ENCODE data around the gene MALT1. TPM values are rescaled to one million over a fixed set of nuclear protein-coding genes. Genes with fewer than 3 reads are reported as not detected.
A peak's percentile ranks its signal among the peaks of the same experiment; 100 is the strongest.

MALT1 gene
- total and polyA plus RNA-seq, 5 donors: 4.7 to 11.1 (median 9.7) TPM

DNA sequence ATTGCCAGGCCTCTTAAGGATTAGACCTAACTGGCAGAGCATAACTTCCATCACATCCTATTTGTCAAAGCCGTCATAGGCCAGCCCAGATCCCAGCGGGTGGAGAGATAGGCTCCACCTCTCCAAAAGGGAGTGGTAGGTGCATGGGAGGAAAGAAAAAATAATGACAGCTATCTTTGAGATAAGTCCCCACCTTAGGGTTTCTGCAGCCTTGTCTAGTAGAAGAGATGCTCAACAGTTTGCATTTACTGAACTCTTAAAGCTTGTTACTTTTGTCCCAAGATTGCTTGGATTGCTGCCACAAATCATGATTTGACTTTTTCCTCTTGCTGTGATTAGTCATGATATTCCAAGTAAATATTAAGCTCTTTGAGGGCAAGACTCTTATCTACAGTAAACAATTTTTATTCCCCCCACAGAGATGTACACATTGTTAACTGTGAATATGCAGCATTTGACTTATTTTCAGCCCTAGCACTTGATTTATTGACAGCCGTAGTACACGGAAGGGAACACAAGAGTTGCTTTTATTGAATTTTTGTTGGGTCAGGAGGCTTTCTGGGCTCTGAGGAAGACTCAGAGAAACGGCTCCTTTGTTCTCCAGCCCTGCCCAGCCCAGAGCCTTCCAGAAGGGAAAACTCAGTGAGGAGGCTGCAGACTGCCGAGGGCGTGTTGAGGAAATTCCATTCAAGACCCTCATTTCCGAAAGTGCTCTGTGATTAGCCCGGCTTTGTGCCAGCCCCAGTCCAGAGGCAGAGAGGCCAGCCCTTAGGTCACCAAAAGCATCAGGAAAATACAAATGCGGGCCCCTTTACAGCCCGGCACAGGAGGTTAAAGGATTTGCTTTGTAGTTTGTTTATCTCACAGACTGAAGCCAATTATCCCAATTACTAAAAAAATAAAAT lies 118.0 kb downstream of the MALT1 start:
- no peak overlapping the region for H3K4me3 ChIP-seq (ENCODE audit: low read length)
- intact Hi-C loops (cut with DNase I): loop anchor here in 2 of 4 donors (10.0 kb wide), 3 partner anchors 66 to 206 kb away; partner anchors contain the start of gene ZNF532 (in 1 of the 2)
- H3K9me3 ChIP-seq (ENCODE audit: control insufficient read depth, low read length): no peaks in the 10 kb centered on the region
- 44% methylated on average over 11 of the region's 11 CpGs for WGBS
- ATAC-seq: peak; percentile 72 to 90
- peak overlapping the region; percentile 64 for H3K27ac ChIP-seq (ENCODE audit: low read length)
- DNase-seq: peak; percentile 78 to 84 (median 84)
- H3K4me1 ChIP-seq (ENCODE audit: control insufficient read depth, insufficient read depth, low read length): peaks cover 14% of the 10 kb centered on the region
- H3K27me3 ChIP-seq (ENCODE audit: control insufficient read depth, insufficient read depth): no peaks in the 10 kb centered on the region

DNA sequence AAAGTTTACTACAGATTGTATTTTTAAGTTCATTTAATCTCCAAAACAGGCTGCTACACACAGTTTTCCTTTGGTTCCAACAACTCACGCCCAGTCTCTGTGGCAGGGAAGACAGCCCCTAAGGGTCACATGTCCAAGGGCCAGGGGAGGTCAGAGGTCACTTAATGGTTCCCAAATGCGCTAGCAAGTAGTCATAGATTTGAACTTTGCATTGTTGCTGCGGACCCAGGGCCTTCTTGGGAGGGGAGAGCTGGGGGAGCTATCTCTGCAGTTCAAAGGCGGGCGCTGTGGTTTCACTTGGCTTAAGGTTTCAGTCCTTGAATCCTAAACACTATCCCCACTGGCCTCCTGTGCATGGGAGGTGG lies 118.6 kb downstream of the MALT1 start:
- intact Hi-C loops (cut with DNase I): loop anchor here (10.0 kb wide), 4 partner anchors 55 to 205 kb away; partner anchors contain the start of gene ZNF532 (in 1 of the 4)
- Histone ChIP-seq H3K27me3 (ENCODE audit: control insufficient read depth, insufficient read depth) (no peaks in the 10 kb centered on the region), H3K27ac (ENCODE audit: low read length) (peak overlapping the region; percentile 94), H3K4me3 (ENCODE audit: low read length) (no peak overlapping the region), H3K4me1 (ENCODE audit: control insufficient read depth, insufficient read depth, low read length) (peaks cover 13% of the 10 kb centered on the region), H3K9me3 (ENCODE audit: control insufficient read depth, low read length) (no peaks in the 10 kb centered on the region)
- 68% methylated on average over 5 of the region's 5 CpGs for WGBS
- ATAC-seq (peak in 1 of 2 donors; percentile 63), DNase-seq (peak in 1 of 3 donors; percentile 33)

DNA sequence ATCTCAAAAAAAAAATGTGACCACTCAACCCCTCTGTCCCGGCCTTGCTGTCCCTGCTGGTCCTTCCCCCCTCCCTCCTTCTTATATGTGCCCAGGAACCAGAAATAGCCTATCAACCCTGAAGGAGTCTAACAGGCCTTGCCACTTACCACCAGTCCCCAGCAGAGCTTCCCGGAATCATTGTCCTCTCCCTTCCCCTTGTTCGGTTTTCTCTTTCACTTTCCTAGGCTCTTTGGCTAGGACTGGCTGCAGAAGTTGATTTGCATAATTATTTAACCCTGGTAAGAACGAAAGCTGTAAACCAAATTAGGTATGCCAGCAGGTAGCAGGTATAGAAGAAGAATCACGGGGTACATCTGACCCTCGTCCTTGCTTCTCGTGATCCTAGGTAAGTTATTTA lies 120.8 kb downstream of the MALT1 start:
- H3K27ac ChIP-seq (ENCODE audit: low read length): no peak overlapping the region

DNA sequence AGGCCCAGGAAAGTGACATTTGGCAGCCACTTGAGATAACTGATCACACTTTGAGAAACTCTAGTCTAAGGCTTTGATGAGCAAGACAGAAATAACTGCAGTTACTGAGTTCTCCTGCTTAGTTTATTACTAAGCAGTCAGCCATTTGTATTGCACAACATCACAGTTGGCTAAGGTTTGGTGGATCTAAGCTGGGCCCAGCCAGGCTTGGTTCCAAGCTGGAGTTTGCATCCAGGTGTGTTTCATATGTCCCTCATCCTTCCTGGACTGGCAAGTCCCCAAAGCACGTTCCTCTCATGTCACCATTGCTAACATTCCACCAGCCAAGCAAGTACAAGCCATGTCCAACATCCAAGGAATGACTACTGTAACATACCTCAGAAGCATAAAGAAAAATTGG lies 122.1 kb downstream of the MALT1 start:
- Histone ChIP-seq H3K27me3 (ENCODE audit: control insufficient read depth, insufficient read depth) (no peaks in the 10 kb centered on the region), H3K4me1 (ENCODE audit: control insufficient read depth, insufficient read depth, low read length) (peaks cover 11% of the 10 kb centered on the region), H3K27ac (ENCODE audit: low read length) (no peak overlapping the region), H3K9me3 (ENCODE audit: control insufficient read depth, low read length) (no peaks in the 10 kb centered on the region), H3K4me3 (ENCODE audit: low read length) (no peak overlapping the region)
- DNase-seq (no peak), ATAC-seq (no peak)
- intact Hi-C loops (cut with DNase I): loop anchor here in 2 of 4 donors (10.0 kb wide), 1 partner anchor 51 kb away; no protein-coding TSS in a partner anchor
- WGBS: 56% methylated on average over 1 of the region's 1 CpG

More for the DNA sequence above, 120.8 kb downstream of the MALT1 start:
- 91% methylated on average over 7 of the region's 7 CpGs for WGBS
- H3K4me1 ChIP-seq (ENCODE audit: control insufficient read depth, insufficient read depth, low read length): peaks cover 11% of the 10 kb centered on the region
- intact Hi-C loops (cut with DNase I): loop anchor here in 2 of 4 donors (10.0 kb wide), 1 partner anchor 53 kb away; no protein-coding TSS in a partner anchor
- H3K27me3 ChIP-seq (ENCODE audit: control insufficient read depth, insufficient read depth): no peaks in the 10 kb centered on the region
- no peak overlapping the region for H3K4me3 ChIP-seq (ENCODE audit: low read length)
- no peak for DNase-seq
- no peaks in the 10 kb centered on the region for H3K9me3 ChIP-seq (ENCODE audit: control insufficient read depth, low read length)
- no peak for ATAC-seq

DNA sequence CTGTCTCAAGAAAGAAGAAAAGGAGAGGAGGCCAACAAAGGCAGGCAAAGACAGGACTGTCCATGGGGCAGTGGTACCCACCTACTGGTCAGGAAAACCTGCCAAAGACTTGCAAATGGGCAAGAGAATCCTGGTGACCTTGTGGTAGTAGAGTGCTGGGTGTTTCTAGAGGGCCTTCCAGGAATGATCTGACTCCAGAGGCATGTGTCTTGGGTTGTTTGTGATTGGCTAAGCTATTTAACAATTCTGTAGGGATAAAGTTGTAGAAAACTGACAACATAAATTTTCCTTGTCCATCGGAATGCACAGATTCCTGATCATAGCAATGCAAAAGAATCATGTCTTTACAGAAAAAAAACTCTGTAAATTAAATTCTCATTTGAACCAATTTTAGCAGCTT lies 125.0 kb downstream of the MALT1 start:
- ATAC-seq (no peak), DNase-seq (no peak)
- Histone ChIP-seq H3K4me1 (ENCODE audit: control insufficient read depth, insufficient read depth, low read length) (no peaks in the 10 kb centered on the region), H3K27me3 (ENCODE audit: control insufficient read depth, insufficient read depth) (no peaks in the 10 kb centered on the region), H3K4me3 (ENCODE audit: low read length) (no peak overlapping the region), H3K27ac (ENCODE audit: low read length) (no peak overlapping the region), H3K9me3 (ENCODE audit: control insufficient read depth, low read length) (no peaks in the 10 kb centered on the region)
- intact Hi-C loops (cut with DNase I): loop anchor here in 2 of 4 donors (10.0 kb wide), 1 partner anchor 49 kb away; no protein-coding TSS in a partner anchor
- WGBS: 67% methylated on average over 1 of the region's 1 CpG

DNA sequence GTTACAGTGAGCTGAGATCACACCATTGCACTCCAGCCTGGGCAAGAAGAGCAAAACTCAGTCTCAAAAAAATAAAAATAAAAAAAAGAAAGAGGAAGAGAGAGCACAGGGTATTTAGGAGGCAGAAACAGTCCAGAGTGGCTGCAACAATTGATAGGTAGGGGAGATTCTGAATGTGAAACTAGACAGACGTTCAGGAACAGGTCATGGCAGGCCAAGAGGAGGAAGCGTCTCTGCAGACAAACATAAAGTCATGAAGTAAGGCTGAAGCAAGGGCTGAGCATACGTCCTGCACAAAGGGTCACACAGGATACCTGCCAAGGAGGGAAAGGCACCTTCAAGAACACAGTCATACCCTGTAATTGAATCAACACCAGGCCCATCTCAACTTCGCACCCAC lies 129.3 kb downstream of the MALT1 start:
- H3K4me1 ChIP-seq (ENCODE audit: control insufficient read depth, insufficient read depth, low read length): no peaks in the 10 kb centered on the region
- DNase-seq (no peak), ATAC-seq (no peak)
- no peak overlapping the region for H3K27ac ChIP-seq (ENCODE audit: low read length)
- H3K4me3 ChIP-seq (ENCODE audit: low read length): no peak overlapping the region
- 68% methylated on average over 4 of the region's 4 CpGs for WGBS
- H3K9me3 ChIP-seq (ENCODE audit: control insufficient read depth, low read length): no peaks in the 10 kb centered on the region
- intact Hi-C loops (cut with DNase I): no loop called here
- H3K27me3 ChIP-seq (ENCODE audit: control insufficient read depth, insufficient read depth): no peaks in the 10 kb centered on the region

DNA sequence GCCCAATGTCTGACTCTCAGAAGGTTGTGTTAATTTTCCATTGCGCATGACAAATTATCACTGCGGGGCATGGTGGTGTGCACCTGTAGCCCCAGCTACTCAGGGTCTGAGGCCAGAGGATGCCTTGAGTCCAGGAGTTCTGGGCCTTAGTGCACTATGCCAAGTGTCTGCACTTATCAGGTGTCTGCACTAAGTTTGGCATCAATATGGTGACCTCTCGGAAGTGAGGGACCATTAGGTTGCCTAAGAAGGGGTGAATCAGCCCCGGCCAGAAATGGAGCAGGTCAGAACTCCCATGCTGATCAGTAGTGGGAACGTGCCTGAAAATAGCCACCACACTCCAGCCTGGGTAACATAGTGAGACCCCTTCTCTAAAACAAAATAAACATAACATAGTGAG lies 131.7 kb downstream of the MALT1 start:
- 73% methylated on average over 5 of the region's 5 CpGs for whole genome bisulfite sequencing
- Histone ChIP-seq H3K27me3 (ENCODE audit: control insufficient read depth, insufficient read depth) (no peaks in the 10 kb centered on the region), H3K9me3 (ENCODE audit: control insufficient read depth, low read length) (no peaks in the 10 kb centered on the region), H3K27ac (ENCODE audit: low read length) (no peak overlapping the region), H3K4me3 (ENCODE audit: low read length) (no peak overlapping the region), H3K4me1 (ENCODE audit: control insufficient read depth, insufficient read depth, low read length) (no peaks in the 10 kb centered on the region)
- intact Hi-C loops (cut with DNase I): no loop called here
- ATAC-seq: peak; percentile 43 to 64
- no peak for DNase-seq

DNA sequence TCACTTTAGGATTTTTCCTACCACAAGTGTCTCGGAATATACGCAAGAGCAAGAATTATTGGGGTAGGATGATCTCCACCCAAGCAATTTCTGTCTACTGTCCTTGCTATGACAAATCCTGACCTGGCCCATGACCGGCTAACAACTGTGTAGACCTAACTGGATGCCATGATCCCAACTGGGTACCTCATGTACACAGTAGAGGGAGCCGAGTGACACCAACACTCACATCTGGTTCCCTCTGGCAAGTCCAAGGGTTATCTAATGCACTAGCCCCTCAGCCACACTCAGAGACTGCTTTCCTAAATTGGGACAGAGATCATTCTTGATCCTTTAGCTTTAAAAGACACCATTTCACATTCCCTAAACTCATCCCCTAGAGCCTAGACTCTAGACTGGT lies 132.7 kb downstream of the MALT1 start:
- WGBS: 98% methylated on average over 4 of the region's 4 CpGs
- intact Hi-C loops (cut with DNase I): no loop called here

More for the DNA sequence above, 132.7 kb downstream of the MALT1 start:
- ATAC-seq: no peak
- Histone ChIP-seq H3K27me3 (ENCODE audit: control insufficient read depth, insufficient read depth) (no peaks in the 10 kb centered on the region), H3K9me3 (ENCODE audit: control insufficient read depth, low read length) (no peaks in the 10 kb centered on the region), H3K4me3 (ENCODE audit: low read length) (no peak overlapping the region), H3K27ac (ENCODE audit: low read length) (no peak overlapping the region), H3K4me1 (ENCODE audit: control insufficient read depth, insufficient read depth, low read length) (no peaks in the 10 kb centered on the region)
- no peak for DNase-seq

Other genes starting within 250 kb of the MALT1 start
- gene ALPK2, start 42.4 kb upstream of the MALT1 start, total RNA-seq: 100 to 1,000 TPM; 145 to 271 (median 232) TPM
- 48.0 TPM for gene ALPK2, start 42.4 kb upstream of the MALT1 start, polyA plus RNA-seq
- gene ZNF532, start 193.4 kb downstream of the MALT1 start, total RNA-seq: 10 to 100 TPM; 70.5 to 87.9 (median 75.9) TPM
- gene ZNF532, start 193.4 kb downstream of the MALT1 start, polyA plus RNA-seq: 21.1 TPM

Measured in right cardiac atrium (tissue), 5 donors.